Jurkat, Clone E6-1 (cell line): Measurements from ENCODE around the gene AP1B1.
"Not testable (repeated sequence)": the region's sequence is repeated elsewhere in the genome, so short reads cannot be mapped to it uniquely, and the experiment has no call there.

Experiments
- DNase-seq: peaks from one replicate; pipeline ENCODE4 v3.0.0-alpha.2; 2011; ENCODE audit warnings: low read depth, low spot score
- H3K4me3 ChIP-seq: 2 replicates; pipeline ENCODE4 v1.5.1; 2011; ENCODE audit warnings: mild to moderate bottlenecking, low read length, control low read depth, moderate library complexity

Gene AP1B1

GRCh38 chr22:29391546-29391945, 3.2 kb upstream of the AP1B1 start:
- DNase-seq: no peak
- no peak overlapping the region for H3K4me3 ChIP-seq

- no peak overlapping the region for H3K4me3 ChIP-seq
Measured at GRCh38 chr22:29390270-29390669, 1.9 kb upstream of the AP1B1 start.

GRCh38 chr22:29388759-29389090, 355 bp upstream of the AP1B1 start:
- H3K4me3 ChIP-seq: peak overlapping the region; percentile 86
- DNase-seq: no peak

More at GRCh38 chr22:29390270-29390669, 1.9 kb upstream of the AP1B1 start:
- no peak for DNase-seq

- H3K4me3 ChIP-seq: no peak overlapping the region
Measured at GRCh38 chr22:29386708-29387107, 1.7 kb downstream of the AP1B1 start.

GRCh38 chr22:29385748-29386147, 2.6 kb downstream of the AP1B1 start:
- DNase-seq: no peak
- H3K4me3 ChIP-seq: no peak overlapping the region

More at GRCh38 chr22:29386708-29387107, 1.7 kb downstream of the AP1B1 start:
- no peak for DNase-seq

- DNase-seq: no peak
- no peak overlapping the region for H3K4me3 ChIP-seq
Measured at GRCh38 chr22:29385151-29385704, 3.1 kb downstream of the AP1B1 start.

- H3K4me3 ChIP-seq: no peak overlapping the region
- no peak for DNase-seq
Measured at GRCh38 chr22:29383740-29384139, 4.6 kb downstream of the AP1B1 start.

- H3K4me3 ChIP-seq: no peak overlapping the region
- no peak for DNase-seq
Measured at GRCh38 chr22:29382580-29383302, 5.6 kb downstream of the AP1B1 start.

- no peak for DNase-seq
- H3K4me3 ChIP-seq: no peak overlapping the region
Measured at GRCh38 chr22:29380856-29381255, 7.5 kb downstream of the AP1B1 start.

- no peak overlapping the region for H3K4me3 ChIP-seq
- no peak for DNase-seq
Measured at GRCh38 chr22:29380032-29380781, 8.2 kb downstream of the AP1B1 start.

GRCh38 chr22:29379258-29379657, 9.1 kb downstream of the AP1B1 start:
- DNase-seq: no peak
- no peak overlapping the region for H3K4me3 ChIP-seq

GRCh38 chr22:29377979-29378378, 10.4 kb downstream of the AP1B1 start:
- H3K4me3 ChIP-seq: no peak overlapping the region
- DNase-seq: no peak

- not testable (repeated sequence) for H3K4me3 ChIP-seq, DNase-seq
Measured at GRCh38 chr22:29376705-29377104, 11.7 kb downstream of the AP1B1 start.

GRCh38 chr22:29375398-29376076, 12.8 kb downstream of the AP1B1 start:
- DNase-seq: no peak
- H3K4me3 ChIP-seq: no peak overlapping the region

GRCh38 chr22:29374806-29375205, 13.6 kb downstream of the AP1B1 start:
- H3K4me3 ChIP-seq, DNase-seq: not testable (repeated sequence)

- DNase-seq: no peak
- no peak overlapping the region for H3K4me3 ChIP-seq
Measured at GRCh38 chr22:29374401-29374800, 14.0 kb downstream of the AP1B1 start.

- no peak for DNase-seq
- no peak overlapping the region for H3K4me3 ChIP-seq
Measured at GRCh38 chr22:29370537-29370936, 17.8 kb downstream of the AP1B1 start.

GRCh38 chr22:29369460-29369859, 18.9 kb downstream of the AP1B1 start:
- no peak for DNase-seq
- H3K4me3 ChIP-seq: no peak overlapping the region

GRCh38 chr22:29359469-29359868, 28.9 kb downstream of the AP1B1 start:
- no peak for DNase-seq

More at GRCh38 chr22:29359469-29359868, 28.9 kb downstream of the AP1B1 start:
- no peak overlapping the region for H3K4me3 ChIP-seq
